Dendritic cell treated with granulocyte-macrophage colony-stimulating factor and Interleukin-4, amounts not matched to agents 40 ng/mL and 50 ng/mL, for 4 days (primary cell): ENCODE results near the gene FOXP1.

ENCODE experiments used
- H3K27ac Mint-ChIP-seq: one replicate; pipeline ENCODE4 v1.8.0; 2022; ENCODE audit warnings: mild to moderate bottlenecking, mixed read lengths
- H3K27me3 Mint-ChIP-seq: one replicate; pipeline ENCODE4 v1.8.0; 2022; ENCODE audit warnings: mild to moderate bottlenecking, mixed read lengths
- H3K36me3 Mint-ChIP-seq: one replicate; pipeline ENCODE4 v1.8.0; 2022; ENCODE audit warnings: low read depth, mixed read lengths
- H3K4me1 Mint-ChIP-seq: one replicate; pipeline ENCODE4 v1.8.0; 2022; ENCODE audit warnings: low read depth, mixed read lengths
- H3K4me3 Mint-ChIP-seq: one replicate; pipeline ENCODE4 v1.8.0; 2022; ENCODE audit warnings: mild to moderate bottlenecking, moderate library complexity, mixed read lengths
- H3K9me3 Mint-ChIP-seq: one replicate; pipeline ENCODE4 v1.8.0; 2022; ENCODE audit warnings: mixed read lengths
- intact Hi-C: fragments of 100-400 bp; cut with micrococcal nuclease; formaldehyde crosslinking; loops from one replicate; pipeline ENCODE4 v1.15.0; 2022

The FOXP1 gene

DNA sequence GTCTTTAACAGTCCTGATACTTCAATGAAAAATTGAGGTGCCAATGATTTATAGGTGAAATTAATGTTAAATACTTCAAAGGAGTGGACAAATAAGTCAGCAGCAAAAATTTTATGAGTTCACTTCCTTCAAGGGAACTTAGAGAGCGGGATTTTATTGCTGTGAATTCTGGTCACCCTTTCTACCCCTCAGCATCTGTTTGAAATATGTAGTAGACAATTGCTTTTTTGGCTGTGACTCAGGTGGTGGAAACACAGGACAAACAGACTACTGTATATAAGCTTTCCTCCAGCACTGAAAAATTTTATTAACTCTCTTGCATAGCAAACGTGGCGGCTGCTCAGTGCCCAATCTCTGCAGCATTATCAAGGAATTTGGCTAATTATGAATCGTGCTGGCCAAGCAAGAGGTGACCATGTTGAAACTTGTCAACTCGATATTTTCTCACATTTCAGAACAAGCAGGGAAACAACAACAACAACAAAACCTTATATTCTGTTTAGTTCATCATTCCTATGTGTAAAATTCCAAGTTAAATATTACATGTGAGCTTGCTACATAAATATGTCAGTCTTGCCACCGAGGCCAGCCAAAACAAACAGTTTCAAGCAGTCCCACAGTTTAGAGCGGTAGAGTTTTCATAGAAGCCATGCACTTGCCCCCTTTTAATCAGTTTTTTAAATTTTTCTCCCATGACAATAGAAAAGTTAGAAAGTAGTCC, 420.2 kb downstream of the FOXP1 start:
- peaks cover 17% of the 10 kb centered on the region for H3K36me3 Mint-ChIP-seq
- no peak overlapping the region for H3K27ac Mint-ChIP-seq
- no peaks in the 10 kb centered on the region for H3K9me3 Mint-ChIP-seq
- H3K4me1 Mint-ChIP-seq, result peaks cover 6% of the 10 kb centered on the region
- H3K27me3 Mint-ChIP-seq, result no peaks in the 10 kb centered on the region
- H3K4me3 Mint-ChIP-seq, result no peak overlapping the region
- intact Hi-C loops, result no loop called here

DNA sequence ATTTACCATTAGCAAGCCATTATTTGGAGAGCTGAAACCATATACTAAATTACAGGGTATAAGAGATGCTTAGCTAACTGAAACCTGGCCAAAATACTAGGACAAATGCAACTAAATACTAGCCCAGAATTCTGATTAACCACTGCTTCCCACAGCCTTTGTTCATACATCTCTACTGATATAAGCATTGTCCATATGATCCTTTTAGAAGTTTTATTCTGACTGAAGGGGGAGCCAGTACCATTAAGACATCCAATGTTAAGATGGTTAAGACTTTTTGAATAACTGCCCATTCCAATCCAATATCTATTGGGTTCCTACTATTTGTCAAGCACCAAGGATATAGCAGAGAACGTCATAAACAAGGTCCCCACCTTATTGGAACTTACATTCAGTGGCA, 421.3 kb downstream of the FOXP1 start:
- no peaks in the 10 kb centered on the region for H3K9me3 Mint-ChIP-seq
- no peaks in the 10 kb centered on the region for H3K27me3 Mint-ChIP-seq
- no peak overlapping the region for H3K27ac Mint-ChIP-seq
- intact Hi-C loops, result no loop called here
- peaks cover 17% of the 10 kb centered on the region for H3K36me3 Mint-ChIP-seq
- peaks cover 6% of the 10 kb centered on the region for H3K4me1 Mint-ChIP-seq
- no peak overlapping the region for H3K4me3 Mint-ChIP-seq

DNA sequence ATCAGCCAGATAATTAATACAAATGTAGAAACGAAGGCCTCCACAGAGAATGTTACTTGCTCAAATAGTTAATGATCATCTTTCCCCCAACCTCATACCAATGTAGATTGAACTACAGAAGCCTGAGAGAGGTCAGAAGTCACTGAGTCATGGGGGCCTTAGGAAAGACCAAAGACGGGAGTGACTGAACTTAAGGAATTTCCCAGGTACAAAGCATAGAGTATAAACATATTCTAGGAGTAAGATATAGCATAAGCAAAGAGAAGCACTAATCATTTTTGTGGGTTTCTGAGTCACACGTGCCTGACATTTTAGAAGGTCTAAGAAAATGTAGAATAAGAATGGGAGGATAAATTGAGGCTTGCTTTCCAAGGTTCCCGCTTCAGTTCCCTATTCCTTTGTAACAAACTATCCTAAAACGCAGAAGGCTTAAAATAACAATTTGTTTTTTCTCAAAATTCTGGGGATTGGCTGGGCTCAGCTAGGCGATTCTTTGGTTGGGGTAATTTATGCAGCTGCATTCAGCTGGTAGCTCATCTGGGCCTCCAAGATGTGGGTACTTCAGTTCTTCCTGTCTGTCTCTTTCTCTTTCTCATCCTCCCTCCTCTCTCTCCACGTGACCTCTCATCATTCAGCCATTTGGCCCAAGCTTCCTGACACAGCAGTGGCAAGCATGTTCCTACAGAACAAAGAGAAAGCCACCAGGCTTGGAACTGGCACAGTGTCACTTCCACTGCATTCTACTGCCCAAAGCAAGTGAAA, 422.6 kb downstream of the FOXP1 start:
- Mint-ChIP-seq H3K4me1 (peaks cover 6% of the 10 kb centered on the region), H3K27me3 (no peaks in the 10 kb centered on the region), H3K36me3 (peaks cover 4% of the 10 kb centered on the region), H3K27ac (no peak overlapping the region), H3K9me3 (no peaks in the 10 kb centered on the region), H3K4me3 (no peak overlapping the region)
- intact Hi-C loops, result no loop called here

DNA sequence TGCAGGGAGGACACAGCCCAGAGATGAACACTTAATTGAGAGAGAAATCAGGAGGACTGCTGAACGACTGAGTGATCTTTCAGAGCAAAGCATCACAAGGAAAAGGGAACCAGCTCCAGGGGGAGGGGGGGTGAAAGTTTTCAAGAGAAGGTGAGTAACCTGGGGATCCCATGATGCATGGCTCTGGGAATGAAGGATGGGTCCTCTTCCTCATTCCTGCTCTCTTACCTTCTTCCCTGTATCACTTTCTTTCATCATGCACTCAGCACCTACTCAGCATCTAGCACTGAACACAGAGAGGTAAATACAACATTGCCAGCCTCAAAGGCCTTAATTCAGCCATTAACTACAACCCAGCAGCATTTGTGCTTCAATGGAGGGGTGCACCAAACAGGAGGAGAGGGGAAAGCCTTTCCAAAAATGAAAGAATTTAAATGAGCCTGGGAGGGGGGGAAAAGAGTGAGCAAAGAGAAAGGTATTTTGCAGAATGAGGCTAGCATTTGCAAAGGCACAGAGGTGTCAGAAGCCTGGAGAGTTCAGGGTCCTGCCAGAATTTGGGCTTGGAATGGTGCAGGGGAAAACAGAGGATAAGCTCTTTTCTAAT, 427.4 kb downstream of the FOXP1 start:
- H3K4me1 Mint-ChIP-seq, result peaks cover 6% of the 10 kb centered on the region
- H3K36me3 Mint-ChIP-seq, result no peaks in the 10 kb centered on the region

DNA sequence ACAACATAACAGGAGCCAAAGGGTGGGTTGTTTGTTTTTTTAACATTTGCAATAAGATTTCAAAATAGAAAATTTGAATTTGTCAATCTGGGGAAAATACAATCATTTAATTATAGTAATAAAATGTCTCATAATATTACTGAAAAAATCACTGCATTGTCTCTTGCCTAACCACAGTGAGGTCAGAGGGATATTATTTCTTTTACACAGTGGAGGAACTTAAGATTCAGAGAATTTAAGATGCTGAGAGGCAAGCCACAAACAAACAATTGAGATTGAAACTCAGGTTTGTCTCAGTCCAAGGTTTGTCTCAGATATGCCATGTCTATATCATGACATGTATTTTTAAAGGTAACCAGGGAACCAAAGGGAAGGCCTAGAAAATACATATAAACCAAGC, 428.7 kb downstream of the FOXP1 start:
- peaks cover 6% of the 10 kb centered on the region for H3K4me1 Mint-ChIP-seq
- no peak overlapping the region for H3K27ac Mint-ChIP-seq
- no peaks in the 10 kb centered on the region for H3K36me3 Mint-ChIP-seq

More for the DNA sequence above, 427.4 kb downstream of the FOXP1 start:
- no peaks in the 10 kb centered on the region for H3K27me3 Mint-ChIP-seq
- H3K27ac Mint-ChIP-seq, result no peak overlapping the region
- intact Hi-C loops, result no loop called here
- H3K4me3 Mint-ChIP-seq, result no peak overlapping the region
- H3K9me3 Mint-ChIP-seq, result no peaks in the 10 kb centered on the region

DNA sequence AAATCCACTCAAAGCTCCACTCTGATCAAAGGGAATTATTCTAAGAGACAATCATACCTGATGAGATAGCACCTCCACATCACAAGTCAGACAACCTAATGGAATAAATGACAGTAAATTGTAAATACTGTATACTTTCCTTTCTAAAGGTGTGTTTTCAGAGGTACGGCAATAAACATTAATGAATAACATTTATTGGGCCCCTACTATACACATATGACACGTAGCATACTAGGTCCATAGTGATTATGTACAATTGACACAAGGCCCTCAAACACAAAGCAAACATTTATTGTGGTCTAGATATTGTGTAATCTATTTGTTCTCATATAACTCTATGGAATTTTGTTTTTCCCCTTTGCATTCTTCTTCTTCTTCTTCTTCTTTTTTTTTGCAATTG, 429.8 kb downstream of the FOXP1 start:
- no peak overlapping the region for H3K4me3 Mint-ChIP-seq
- intact Hi-C loops, result no loop called here
- H3K27ac Mint-ChIP-seq, result no peak overlapping the region
- H3K36me3 Mint-ChIP-seq, result no peaks in the 10 kb centered on the region
- H3K27me3 Mint-ChIP-seq, result no peaks in the 10 kb centered on the region
- H3K9me3 Mint-ChIP-seq, result no peaks in the 10 kb centered on the region
- no peaks in the 10 kb centered on the region for H3K4me1 Mint-ChIP-seq

More for the DNA sequence above, 428.7 kb downstream of the FOXP1 start:
- no peaks in the 10 kb centered on the region for H3K9me3 Mint-ChIP-seq
- no peak overlapping the region for H3K4me3 Mint-ChIP-seq
- intact Hi-C loops, result no loop called here
- H3K27me3 Mint-ChIP-seq, result no peaks in the 10 kb centered on the region

DNA sequence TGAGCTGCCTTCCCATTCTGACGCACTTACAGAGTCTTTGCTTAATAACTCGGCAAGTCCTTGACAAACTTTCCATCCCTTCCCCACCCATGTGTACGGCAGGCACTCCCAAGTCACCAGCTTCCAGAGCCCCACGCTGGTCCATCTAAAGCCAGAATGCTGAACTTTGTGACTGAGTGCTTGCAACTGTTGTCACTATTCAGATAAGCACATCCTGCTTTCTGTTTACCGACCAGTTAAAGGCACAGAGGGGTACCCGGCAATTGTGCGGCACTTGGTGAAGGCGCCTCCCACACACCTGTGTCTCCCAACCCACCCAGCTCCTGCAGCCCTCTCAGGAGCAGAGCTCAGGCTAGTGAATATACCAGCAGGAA, 430.6 kb downstream of the FOXP1 start:
- no peak overlapping the region for H3K4me3 Mint-ChIP-seq
- no peaks in the 10 kb centered on the region for H3K4me1 Mint-ChIP-seq
- H3K36me3 Mint-ChIP-seq, result no peaks in the 10 kb centered on the region
- H3K27me3 Mint-ChIP-seq, result no peaks in the 10 kb centered on the region
- no peak overlapping the region for H3K27ac Mint-ChIP-seq
- intact Hi-C loops, result no loop called here
- no peaks in the 10 kb centered on the region for H3K9me3 Mint-ChIP-seq

DNA sequence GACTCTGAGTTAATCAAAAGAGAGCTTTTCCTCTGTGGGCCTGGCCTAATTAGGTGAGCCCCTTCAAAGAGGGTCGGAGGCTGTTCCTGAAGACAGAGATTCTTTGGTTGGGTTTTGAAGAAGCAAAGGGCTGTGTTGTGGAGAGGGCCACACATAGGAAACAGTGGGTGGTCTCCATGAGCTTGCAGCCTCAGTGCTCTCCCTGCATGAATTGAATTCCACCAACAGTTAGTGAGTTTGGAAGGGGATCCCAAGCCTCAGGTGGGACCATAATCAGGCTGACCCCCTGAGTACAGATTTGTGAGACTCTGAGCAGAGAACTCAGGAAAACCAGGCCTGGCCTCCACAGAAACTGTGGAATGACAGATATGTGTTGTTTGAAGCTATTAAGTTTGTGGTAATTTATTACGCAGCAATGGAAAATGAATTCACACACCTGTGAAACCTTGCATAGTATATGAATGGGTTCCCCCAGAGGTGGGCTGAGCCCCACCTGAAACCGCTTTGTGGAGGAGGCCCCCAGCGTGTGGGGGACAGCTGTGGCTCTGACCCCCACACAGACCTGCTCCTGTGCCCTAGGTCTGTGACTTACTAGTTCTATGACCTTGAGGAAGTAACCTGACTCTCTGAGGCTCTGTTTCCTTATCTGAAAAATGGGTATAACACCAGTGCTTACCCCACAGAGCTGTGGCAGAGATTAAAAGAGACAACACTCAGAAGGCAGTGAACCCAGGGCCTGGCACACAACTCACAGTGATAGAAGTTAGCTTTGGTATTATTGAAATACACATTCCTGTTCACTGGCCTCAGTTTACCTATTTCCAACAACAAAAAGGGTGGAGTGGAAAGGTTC, 431.3 kb downstream of the FOXP1 start:
- Mint-ChIP-seq H3K27me3 (no peaks in the 10 kb centered on the region), H3K9me3 (no peaks in the 10 kb centered on the region), H3K36me3 (no peaks in the 10 kb centered on the region), H3K4me1 (no peaks in the 10 kb centered on the region), H3K27ac (no peak overlapping the region), H3K4me3 (no peak overlapping the region)
- intact Hi-C loops, result no loop called here

DNA sequence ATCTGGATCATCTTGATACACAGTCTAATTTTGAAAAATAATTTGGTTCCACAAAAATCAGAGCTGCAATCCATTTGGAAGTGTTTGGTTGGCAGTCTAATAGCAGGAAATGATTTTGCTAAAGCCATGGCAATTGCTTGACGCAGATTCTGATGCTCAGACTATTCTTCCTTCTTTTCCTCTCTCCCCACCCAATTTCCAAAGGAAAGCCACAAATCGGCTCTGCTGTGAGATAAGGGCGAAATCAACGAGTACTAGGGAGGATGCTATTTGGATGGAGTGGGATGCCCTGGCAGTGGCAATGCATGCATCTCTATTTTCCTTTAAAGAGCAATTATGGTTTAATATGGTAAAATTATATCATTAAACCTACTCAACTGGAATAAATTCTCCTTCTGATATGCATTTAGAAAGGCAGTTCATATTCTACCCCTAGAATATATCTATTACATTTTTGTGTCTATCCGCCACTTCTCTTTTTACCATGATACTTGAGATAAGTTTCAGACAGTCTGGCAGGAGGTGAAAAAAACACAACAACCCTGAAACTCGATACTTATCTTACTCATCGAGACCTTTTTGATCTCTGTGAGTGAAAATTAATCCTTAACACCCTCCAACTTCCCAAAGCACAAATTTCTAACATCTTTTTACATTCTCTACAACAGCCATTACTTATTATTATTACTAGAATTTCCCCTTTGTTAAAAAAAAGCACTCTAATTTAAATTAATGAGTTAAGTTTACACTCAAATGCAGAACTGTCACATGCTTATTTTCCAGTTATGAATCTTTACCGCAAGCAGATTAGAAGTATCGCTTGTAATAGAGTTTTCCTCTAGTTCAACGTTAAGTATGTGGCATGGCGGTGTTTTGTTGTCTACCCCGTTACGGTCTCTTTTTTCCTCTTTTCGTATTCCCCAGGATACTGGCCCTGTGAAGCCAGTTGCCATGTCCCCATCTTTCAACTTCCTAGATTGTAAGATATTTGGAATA, 433.3 kb downstream of the FOXP1 start:
- Mint-ChIP-seq H3K27me3 (no peaks in the 10 kb centered on the region), H3K4me1 (no peaks in the 10 kb centered on the region), H3K9me3 (no peaks in the 10 kb centered on the region), H3K27ac (no peak overlapping the region), H3K36me3 (no peaks in the 10 kb centered on the region), H3K4me3 (no peak overlapping the region)
- intact Hi-C loops, result no loop called here

DNA sequence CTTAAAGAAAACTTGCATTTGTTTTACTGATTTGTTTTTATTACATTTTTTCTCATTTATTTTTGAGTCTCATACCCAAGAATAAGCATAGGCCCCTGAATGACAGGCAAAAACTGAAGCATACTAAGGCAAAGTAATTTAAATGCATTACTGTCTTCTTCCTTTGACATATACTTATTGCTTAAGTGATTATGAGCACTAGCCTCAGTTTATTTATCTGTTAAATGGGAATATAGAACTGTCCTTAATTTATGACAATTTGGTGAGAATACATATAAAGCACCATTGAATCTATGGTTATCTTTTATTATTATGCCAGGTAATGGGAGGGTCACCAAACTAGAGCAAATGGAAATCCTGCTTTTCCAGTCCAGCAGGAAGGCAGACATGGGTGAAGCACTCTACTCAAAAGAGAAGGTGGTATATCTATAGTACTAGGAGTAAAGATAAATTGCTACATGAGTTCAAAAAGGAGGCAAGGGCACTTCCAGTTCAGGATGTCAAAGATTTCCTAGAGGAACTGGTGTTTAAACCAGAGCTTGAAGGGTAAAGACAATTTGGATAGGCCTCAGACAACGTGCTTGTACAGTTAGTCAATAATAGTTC, 435.0 kb downstream of the FOXP1 start:
- intact Hi-C loops, result no loop called here
- Mint-ChIP-seq H3K36me3 (no peaks in the 10 kb centered on the region), H3K9me3 (no peaks in the 10 kb centered on the region), H3K4me3 (no peak overlapping the region), H3K27ac (no peak overlapping the region), H3K27me3 (no peaks in the 10 kb centered on the region), H3K4me1 (no peaks in the 10 kb centered on the region)

DNA sequence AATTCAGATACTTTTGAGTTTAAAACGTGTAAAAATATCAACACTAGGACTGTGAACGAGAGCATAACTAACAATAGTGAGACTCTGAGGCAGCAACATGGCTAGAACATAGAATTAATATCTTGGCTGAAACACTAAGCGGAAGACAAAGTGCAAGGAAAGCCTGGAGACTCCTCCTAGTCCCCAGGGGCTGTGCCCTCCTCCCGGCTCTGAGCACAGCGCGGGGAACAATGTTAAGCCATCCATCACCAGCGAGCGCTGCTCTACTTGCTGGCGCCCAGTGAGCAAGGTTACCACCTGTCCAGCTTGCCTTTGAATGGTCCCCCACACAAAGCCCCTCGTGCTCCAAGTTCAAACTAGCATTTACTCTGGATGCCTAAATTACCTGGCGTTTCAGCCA, 436.9 kb downstream of the FOXP1 start:
- intact Hi-C loops, result no loop called here
- H3K27ac Mint-ChIP-seq, result no peak overlapping the region
- no peaks in the 10 kb centered on the region for H3K27me3 Mint-ChIP-seq
- no peaks in the 10 kb centered on the region for H3K36me3 Mint-ChIP-seq
- peaks cover 6% of the 10 kb centered on the region for H3K4me1 Mint-ChIP-seq
- no peaks in the 10 kb centered on the region for H3K9me3 Mint-ChIP-seq
- no peak overlapping the region for H3K4me3 Mint-ChIP-seq

DNA sequence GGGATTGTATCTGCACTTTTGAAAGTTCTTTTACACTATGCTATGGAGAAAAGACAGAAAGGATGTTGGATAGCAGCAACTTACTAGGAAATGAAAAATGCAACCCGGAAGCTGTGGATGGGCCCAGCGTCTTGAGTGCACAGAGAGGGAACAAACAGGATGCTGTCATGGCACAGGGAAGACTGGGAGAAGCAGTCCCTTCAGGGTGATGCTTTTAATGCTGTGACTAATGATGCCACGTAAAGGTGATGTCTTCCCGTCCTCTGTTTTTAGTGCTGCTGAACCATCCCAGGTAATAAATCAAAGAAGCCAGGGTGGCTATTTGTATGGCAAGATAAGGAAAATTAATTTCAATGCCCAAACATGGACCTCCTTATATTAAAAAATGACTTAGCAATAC, 437.6 kb downstream of the FOXP1 start:
- Mint-ChIP-seq H3K4me3 (no peak overlapping the region), H3K36me3 (no peaks in the 10 kb centered on the region), H3K27ac (no peak overlapping the region), H3K4me1 (peaks cover 11% of the 10 kb centered on the region), H3K27me3 (no peaks in the 10 kb centered on the region), H3K9me3 (no peaks in the 10 kb centered on the region)
- intact Hi-C loops, result no loop called here
